ENCODE data around the gene TOP1. TPM values are rescaled to one million over a fixed set of nuclear protein-coding genes. Genes with fewer than 3 reads are reported as not detected.

Gene TOP1
- total RNA-seq, 4 donors from 2014 or later: 27.6 to 70.6 (median 40.4) TPM

DNA sequence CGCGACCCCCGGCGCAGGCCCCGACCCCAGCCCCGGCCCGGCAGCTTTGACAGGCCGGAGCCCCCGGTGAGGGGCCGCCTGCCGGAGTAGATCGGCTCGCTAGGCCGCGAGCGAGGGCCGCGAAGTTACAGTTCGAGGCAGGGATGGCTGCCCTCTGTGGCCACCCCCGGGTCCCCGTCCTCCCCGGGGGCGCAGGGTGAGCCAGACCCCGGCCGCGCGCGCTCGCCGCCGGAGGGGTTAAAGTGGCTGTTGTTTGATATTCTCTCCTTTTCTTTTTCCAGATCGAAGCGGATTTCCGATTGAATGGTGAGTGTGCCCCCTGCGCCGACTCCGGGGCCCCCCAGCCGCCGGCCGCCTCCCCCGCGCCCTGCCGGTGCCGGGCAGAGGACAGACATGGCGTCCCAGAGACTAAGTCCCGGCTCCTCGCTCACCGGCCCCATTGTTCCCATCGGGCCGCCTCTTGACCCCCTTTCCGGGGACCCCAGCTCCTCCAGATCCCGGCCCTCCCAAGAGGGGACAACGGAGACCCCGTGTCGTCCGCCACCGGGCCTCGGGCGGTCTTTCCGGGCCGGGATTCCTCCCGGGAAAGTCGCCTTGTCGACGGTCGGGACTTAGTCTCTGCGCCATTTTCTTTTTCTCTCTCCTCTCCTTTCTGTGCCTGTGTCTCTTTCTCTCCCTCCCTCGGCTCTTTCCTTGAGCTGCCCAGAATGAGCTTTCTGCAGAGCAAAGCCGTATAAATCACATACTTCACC is 704 bp downstream of the TOP1 start:
- ATAC-seq (ENCODE audit: low FRiP score) (peak; percentile 2), DNase-seq (ENCODE audit: low spot score) (no peak)

DNA sequence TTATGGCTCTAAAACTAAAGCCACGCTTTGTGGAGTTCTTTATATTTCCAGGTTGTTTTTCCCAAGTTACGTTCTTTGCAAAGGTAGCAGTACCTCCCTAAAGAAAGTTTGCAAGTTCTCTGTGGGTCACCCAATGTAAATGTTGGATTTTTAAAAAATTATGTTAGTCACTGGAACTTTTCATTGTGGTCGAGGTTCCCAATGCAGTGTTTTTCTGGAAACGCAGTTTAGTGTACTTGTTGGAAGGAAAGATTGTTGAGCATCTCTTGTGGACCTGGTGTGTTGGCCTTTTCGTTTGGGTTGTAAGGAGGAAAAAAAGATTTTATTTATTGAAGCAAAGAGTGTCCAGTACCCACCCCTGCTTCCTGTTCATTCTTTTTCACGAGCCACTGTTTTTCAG is 1.4 kb downstream of the TOP1 start:
- ATAC-seq (ENCODE audit: low FRiP score): no peak
- no peak for TF ChIP-seq CTCF (IDR thresholded peaks at IDR 0.05)
- DNase-seq (ENCODE audit: low spot score): no peak

More for the DNA sequence above, 704 bp downstream of the TOP1 start:
- no peak for TF ChIP-seq CTCF (IDR thresholded peaks at IDR 0.05)

DNA sequence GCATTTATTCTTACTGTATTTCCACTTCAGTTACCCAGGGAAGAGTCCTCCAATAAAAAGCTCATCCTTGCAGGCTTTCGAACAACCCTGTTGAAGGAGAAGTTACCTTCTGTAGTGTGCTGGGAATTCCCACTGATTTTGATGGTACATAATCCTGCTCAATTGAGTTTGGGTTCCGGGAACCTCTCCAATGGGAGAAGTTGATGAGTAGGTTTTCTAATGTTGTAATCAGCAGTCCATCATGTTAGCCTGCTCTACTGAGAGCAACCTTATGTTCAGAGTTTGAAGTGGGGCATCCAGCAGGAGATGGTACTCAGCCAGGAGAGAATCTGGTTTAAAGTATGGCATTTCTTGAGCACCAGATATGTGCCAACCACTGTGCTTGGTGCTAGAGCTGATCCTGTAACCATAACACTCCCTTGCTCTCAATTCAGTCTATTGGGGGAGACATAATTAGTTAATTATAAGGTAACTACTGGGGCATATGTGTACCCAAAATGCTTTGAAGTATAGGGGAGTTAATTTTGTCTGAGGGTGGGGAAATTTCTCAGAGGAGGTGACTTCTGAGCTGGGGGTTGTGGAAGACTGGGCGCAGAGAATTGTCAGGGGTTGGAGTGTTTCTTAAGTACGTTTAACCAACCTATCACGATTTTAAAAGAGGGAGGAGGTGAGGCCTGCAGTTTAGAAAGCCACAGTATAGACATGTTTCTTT is 2.1 kb downstream of the TOP1 start:
- peak; percentile 54 for ATAC-seq (ENCODE audit: low FRiP score)
- no peak for TF ChIP-seq CTCF (IDR thresholded peaks at IDR 0.05)
- DNase-seq (ENCODE audit: low spot score): no peak

DNA sequence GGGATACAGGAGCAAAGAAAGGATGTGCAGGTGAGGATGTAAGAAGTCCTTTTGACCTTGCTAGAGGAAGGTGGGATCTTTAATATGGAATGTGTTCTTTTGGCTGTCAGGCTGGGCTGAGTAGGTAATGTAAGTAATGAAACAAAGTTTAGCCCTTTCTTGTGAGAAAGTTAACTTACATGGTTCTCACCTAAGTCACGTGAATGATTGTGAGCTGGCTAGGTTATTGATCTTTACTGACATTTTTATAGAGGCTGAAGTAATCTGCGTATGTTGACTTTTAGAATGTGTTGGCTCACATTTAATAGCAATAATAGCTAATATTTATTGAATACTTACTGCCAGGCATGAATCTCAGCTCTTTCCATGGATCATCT is 2.6 kb downstream of the TOP1 start:
- DNase-seq (ENCODE audit: low spot score) (no peak), ATAC-seq (ENCODE audit: low FRiP score) (no peak)
- no peak for TF ChIP-seq CTCF (IDR thresholded peaks at IDR 0.05)

- DNase-seq (ENCODE audit: low spot score) (no peak), ATAC-seq (ENCODE audit: low FRiP score) (no peak)
Observed at GRCh38 chr20:41032271-41032670, 3.6 kb downstream of the TOP1 start.

DNA sequence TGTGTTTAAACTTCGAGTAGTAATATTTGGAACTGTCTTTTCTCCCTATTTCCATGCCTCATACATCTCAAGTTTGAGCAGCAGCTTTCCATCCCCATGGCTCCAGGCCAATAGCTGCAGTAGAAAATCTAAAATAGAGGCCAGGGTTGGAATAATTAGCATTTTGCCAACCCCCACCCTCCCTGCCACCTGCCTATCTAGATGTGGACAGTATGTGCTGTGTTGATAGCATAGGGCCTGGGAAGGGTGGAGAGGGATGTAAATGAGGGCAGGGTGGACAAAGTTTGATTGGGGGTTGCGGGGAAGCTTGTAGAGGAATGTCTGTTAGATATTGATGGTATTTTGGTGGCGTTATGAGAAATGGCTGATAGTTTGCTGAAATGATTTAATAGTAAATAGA is 5.6 kb downstream of the TOP1 start:
- DNase-seq (ENCODE audit: low spot score) (no peak), ATAC-seq (ENCODE audit: low FRiP score) (no peak)
- TF ChIP-seq CTCF (IDR thresholded peaks at IDR 0.05): no peak

More at GRCh38 chr20:41032271-41032670, 3.6 kb downstream of the TOP1 start:
- no peak for TF ChIP-seq CTCF (IDR thresholded peaks at IDR 0.05)

GRCh38 chr20:41035207-41035606 is 6.6 kb downstream of the TOP1 start:
- no peak for TF ChIP-seq CTCF (IDR thresholded peaks at IDR 0.05)
- ATAC-seq (ENCODE audit: low FRiP score): no peak
- no peak for DNase-seq (ENCODE audit: low spot score)

All from omental fat pad (tissue), 4 donors.